HuH-7.5 (cell line): ENCODE measurements around the gene VPS18.
"Not testable (repeated sequence)": the region's sequence is repeated elsewhere in the genome, so short reads cannot be mapped to it uniquely, and the experiment has no call there.

Experiments used
- DNase-seq: peaks from one replicate; pipeline ENCODE4 v3.0.0; 2011; ENCODE audit warnings: low spot score

Gene VPS18

GRCh38 chr15:40893733-40894680, at the start of gene VPS18:
Gene VPS18 (plus strand): TSS chr15:40894450. CDS start chr15:40894769, 319 bp downstream.
- DNase-seq, result peak; percentile 73

- no peak for DNase-seq
These were observed 49.6 kb upstream of the VPS18 start for GRCh38 chr15:40844696-40845030.

GRCh38 chr15:40845036-40845435, 49.2 kb upstream of the VPS18 start:
- DNase-seq, result no peak

- DNase-seq, result no peak
These were observed 48.6 kb upstream of the VPS18 start for GRCh38 chr15:40845511-40846284.

GRCh38 chr15:40846841-40847222, 47.4 kb upstream of the VPS18 start:
- no peak for DNase-seq

GRCh38 chr15:40847223-40847961, 46.9 kb upstream of the VPS18 start:
- no peak for DNase-seq

- no peak for DNase-seq
These were observed 43.6 kb upstream of the VPS18 start for GRCh38 chr15:40850576-40851112.

- DNase-seq, result no peak
These were observed 41.7 kb upstream of the VPS18 start for GRCh38 chr15:40852529-40852928.

GRCh38 chr15:40853241-40853890, 40.9 kb upstream of the VPS18 start:
- DNase-seq, result no peak

- DNase-seq, result no peak
These were observed 40.1 kb upstream of the VPS18 start for GRCh38 chr15:40854161-40854560.

GRCh38 chr15:40855706-40856234, 38.5 kb upstream of the VPS18 start:
- no peak for DNase-seq

- DNase-seq, result no peak
These were observed 37.5 kb upstream of the VPS18 start for GRCh38 chr15:40856746-40857145.

- DNase-seq, result peak; percentile 73
These were observed 36.5 kb upstream of the VPS18 start for GRCh38 chr15:40857601-40858341.

GRCh38 chr15:40858706-40859105, 35.5 kb upstream of the VPS18 start:
- DNase-seq, result no peak

GRCh38 chr15:40859206-40859851, 34.9 kb upstream of the VPS18 start:
- peak; percentile 72 for DNase-seq

- DNase-seq, result not testable (repeated sequence)
These were observed 33.1 kb upstream of the VPS18 start for GRCh38 chr15:40861147-40861546.

GRCh38 chr15:40863660-40864270, 30.5 kb upstream of the VPS18 start:
- DNase-seq, result no peak

GRCh38 chr15:40867199-40867598, 27.1 kb upstream of the VPS18 start:
- DNase-seq, result no peak

- no peak for DNase-seq
These were observed 24.6 kb upstream of the VPS18 start for GRCh38 chr15:40869686-40870085.

GRCh38 chr15:40870716-40871115, 23.5 kb upstream of the VPS18 start:
- no peak for DNase-seq
